HCT116 (cell line): ENCODE measurements around the gene HFE. TPM values are rescaled to one million over a fixed set of nuclear protein-coding genes. Genes with fewer than 3 reads are reported as not detected.
A peak's percentile ranks its signal among the peaks of the same experiment; 100 is the strongest.

ENCODE experiments used
- ATAC-seq: fragments of 200-7000 bp; cut with Tn5 transposase; 2 replicates; pipeline ENCODE4 v1.9.1; 2020; ENCODE audit warnings: mild to moderate bottlenecking, moderate library complexity
- BruUV-seq: library from RNA; stranded (reverse); fragments of 400-500 nt; replicated peaks from 2 replicates; lab custom pipeline; 2021; lab: Mats Ljungman, UMichigan
- CTCF ChIA-PET: fragments of 300-600 bp; sonication (Branson Sonifier 250); formaldehyde crosslinking; loops from one replicate; lab custom pipeline; 2021; ENCODE audit warnings: antibody characterized with exemption; lab: Charles Lee
- POLR2A ChIA-PET: fragments of 300-600, 350-600 bp; sonication (Branson Sonifier 250); formaldehyde crosslinking; loops from one replicate; lab custom pipeline; 2021; ENCODE audit warnings: antibody characterized with exemption; lab: Charles Lee
- RAD21 ChIA-PET, 2 experiments: fragments of 300-600 bp; sonication (Branson Sonifier 250); formaldehyde crosslinking; loops; one replicate each; lab custom pipeline; 2023; ENCODE audit warnings: low total read pairs in 2 of 2; ENCODE audit not compliant: uncharacterized antibody in 2 of 2, unreplicated experiment in 2 of 2, low non-redundant PET in 1 of 2; lab: Charles Lee
- DNase-seq: peaks from one replicate; pipeline ENCODE4 v3.0.0-alpha.2; 2010; ENCODE audit warnings: low read depth, low spot score
- H2AFZ ChIP-seq: fragments of 200-600 bp; shearing (Covaris generic), sonication (generic); 2 replicates; pipeline ENCODE4 v1.6.1; 2017; ENCODE audit warnings: low read depth, mixed run types, mixed read lengths, antibody characterized with exemption, low read length; ENCODE audit not compliant: poor library complexity, severe bottlenecking
- H3K27ac ChIP-seq: 2 replicates; pipeline ENCODE4 v1.5.1; 2012; ENCODE audit warnings: low read depth, low read length
- H3K27me3 ChIP-seq: fragments of 200-600 bp; sonication (generic); 2 replicates; pipeline ENCODE4 v1.6.1; 2016; ENCODE audit warnings: mixed run types, low read length, mixed read lengths; ENCODE audit not compliant: insufficient read depth
- H3K36me3 ChIP-seq, 2 experiments: fragments of 200-500 bp in 1 of 2; fragments of 200-600 bp in 1 of 2; sonication (Bioruptor generic) in 1 of 2; sonication (generic) in 1 of 2; 2 replicates each; pipeline versions ENCODE4 v1.5.1 to v1.6.1; 2014 to 2016; ENCODE audit warnings: low read length in 2 of 2, inconsistent platforms in 1 of 2, mixed read lengths in 1 of 2, mixed run types in 1 of 2; ENCODE audit not compliant: insufficient read depth in 2 of 2, control insufficient read depth in 1 of 2
- H3K4me1 ChIP-seq, 2 experiments: fragments of 200-600 bp in 1 of 2; sonication (generic) in 1 of 2; 2 replicates each; pipeline versions ENCODE4 v1.5.1 to v1.6.1; 2012 to 2017; ENCODE audit warnings: low read length in 2 of 2, inconsistent platforms in 1 of 2, mild to moderate bottlenecking in 1 of 2, mixed read lengths in 1 of 2, mixed run types in 1 of 2, moderate library complexity in 1 of 2; ENCODE audit not compliant: insufficient read depth in 2 of 2, control insufficient read depth in 1 of 2
- H3K4me2 ChIP-seq: fragments of 200-600 bp; sonication (generic); 2 replicates; pipeline ENCODE4 v1.6.1; 2017; ENCODE audit warnings: mixed run types, low read length, mixed read lengths
- H3K4me3 ChIP-seq, 2 experiments: fragments of 200-600 bp in 1 of 2; sonication (generic) in 1 of 2; replicated peaks in 1 of 2; 2 replicates each; pipeline ENCODE4 v1.5.1; 2011 to 2016; ENCODE audit warnings: low read length in 2 of 2, control low read depth in 1 of 2, low read depth in 1 of 2, mild to moderate bottlenecking in 1 of 2, mixed read lengths in 1 of 2, mixed run types in 1 of 2
- H3K79me2 ChIP-seq: fragments of 200-600 bp; sonication (generic); 2 replicates; pipeline ENCODE4 v1.6.1; 2017; ENCODE audit warnings: mild to moderate bottlenecking, mixed run types, low read length, moderate library complexity, mixed read lengths; ENCODE audit not compliant: insufficient read depth
- H3K9ac ChIP-seq: fragments of 200-600 bp; sonication (generic); 2 replicates; pipeline ENCODE4 v1.6.1; 2016; ENCODE audit warnings: low read length, mixed read lengths
- H3K9me2 ChIP-seq: fragments of 200-600 bp; sonication (generic), shearing (Covaris generic); 2 replicates; pipeline ENCODE4 v1.6.1; 2017; ENCODE audit warnings: mixed run types, mild to moderate bottlenecking, moderate library complexity; ENCODE audit not compliant: insufficient read depth
- H3K9me3 ChIP-seq, 2 experiments: fragments of 200-500 bp in 1 of 2; fragments of 200-600 bp in 1 of 2; sonication (Bioruptor generic) in 1 of 2; sonication (generic) in 1 of 2; 2 replicates each; pipeline ENCODE4 v1.6.1; 2014 to 2017; ENCODE audit warnings: low read length in 2 of 2, mixed read lengths in 2 of 2, inconsistent platforms in 1 of 2, low read depth in 1 of 2, mild to moderate bottlenecking in 1 of 2, mixed run types in 1 of 2, moderate library complexity in 1 of 2; ENCODE audit not compliant: control insufficient read depth in 1 of 2, insufficient read depth in 1 of 2
- H4K20me1 ChIP-seq: fragments of 200-600 bp; sonication (generic), shearing (Covaris generic); 2 replicates; pipeline ENCODE4 v1.6.1; 2017; ENCODE audit warnings: mixed run types, mild to moderate bottlenecking, moderate library complexity; ENCODE audit not compliant: insufficient read depth
- ATF3 ChIP-seq: IDR thresholded peaks from 2 replicates; pipeline ENCODE4 v1.6.1; 2012
- CBX3 ChIP-seq: IDR thresholded peaks from 2 replicates; pipeline ENCODE4 v1.6.1; 2012; ENCODE audit warnings: low read depth
- CEBPB ChIP-seq: IDR thresholded peaks from 2 replicates; pipeline ENCODE4 v1.6.1; 2012; ENCODE audit warnings: low read depth
- CTCF ChIP-seq, 3 experiments: fragments of 200-600 bp in 1 of 3; sonication (generic) in 1 of 3; IDR thresholded peaks in 2 of 3; conservative IDR thresholded peaks in 1 of 3; 2 replicates each; pipeline ENCODE4 v1.5.1; 2012 to 2017; ENCODE audit warnings: low read depth in 2 of 3, low read length in 2 of 3, antibody characterized with exemption in 1 of 3, borderline replicate concordance in 1 of 3, control low read depth in 1 of 3, mild to moderate bottlenecking in 1 of 3, mixed read lengths in 1 of 3, mixed run types in 1 of 3, moderate library complexity in 1 of 3; ENCODE audit not compliant: insufficient read depth in 1 of 3
- EGR1 ChIP-seq: IDR thresholded peaks from 2 replicates; pipeline ENCODE4 v1.6.1; 2012; ENCODE audit warnings: low read depth
- EZH2phosphoT487 ChIP-seq: fragments of 200-600 bp; IDR thresholded peaks from 2 replicates; pipeline ENCODE4 v1.6.1; 2018; ENCODE audit warnings: antibody characterized with exemption, borderline replicate concordance
- FOSL1 ChIP-seq: IDR thresholded peaks from 2 replicates; pipeline ENCODE4 v1.6.1; 2012; ENCODE audit warnings: low read depth
- JUND ChIP-seq: IDR thresholded peaks from 2 replicates; pipeline ENCODE4 v1.6.1; 2012
- MAX ChIP-seq: IDR thresholded peaks from 2 replicates; pipeline ENCODE4 v1.6.1; 2012
- POLR2AphosphoS5 ChIP-seq: IDR thresholded peaks from 2 replicates; pipeline ENCODE4 v1.6.1; 2011; ENCODE audit warnings: mild to moderate bottlenecking, low read depth, low read length, moderate library complexity
- SP1 ChIP-seq: IDR thresholded peaks from 2 replicates; pipeline ENCODE4 v1.6.1; 2012; ENCODE audit warnings: low read depth
- SRF ChIP-seq: IDR thresholded peaks from 2 replicates; pipeline ENCODE4 v1.6.1; 2012; ENCODE audit warnings: low read depth
- TCF7L2 ChIP-seq: IDR thresholded peaks from 2 replicates; pipeline ENCODE4 v1.7.0; 2011; ENCODE audit warnings: borderline replicate concordance, inconsistent platforms; ENCODE audit not compliant: insufficient read depth, insufficient read length; ENCODE audit errors: extremely low read depth
- YY1 ChIP-seq: IDR thresholded peaks from 2 replicates; pipeline ENCODE4 v1.6.1; 2011; ENCODE audit warnings: low read length, low read depth, moderate library complexity, mild to moderate bottlenecking; ENCODE audit not compliant: insufficient replicate concordance; ENCODE audit errors: extremely low read depth
- ZFX ChIP-seq: fragments of 450-650 bp; IDR thresholded peaks from 2 replicates; pipeline ENCODE4 v1.6.1; 2017
- ZNF274 ChIP-seq: fragments of 200-500 bp; sonication (Bioruptor generic); IDR thresholded peaks from 2 replicates; pipeline ENCODE4 v1.6.1; 2014; ENCODE audit warnings: mild to moderate bottlenecking, low read depth, low read length, inconsistent platforms
- intact Hi-C: fragments of 100-400 bp; cut with micrococcal nuclease; formaldehyde crosslinking; loops from 2 replicates; pipeline ENCODE4 v1.10.0; 2022
- total RNA-seq: library from RNA; stranded (reverse); gene quantifications from one replicate; pipeline ENCODE4 v1.2.1, GENCODE V29; 2021; ENCODE audit not compliant: unreplicated experiment

HFE gene
- total RNA-seq, 1 experiment from 2014 or later = 9.8 TPM

GRCh38 chr6:26122402-26122792 is 35.2 kb downstream of the HFE start:
- POLR2A ChIA-PET = interaction anchor here (1.4 to 7.0 kb wide), 17 partner anchors 9 to 1771 kb away, joined by 6 to 571 read pairs (median 41); partner anchors contain the start of gene HFE
- Histone ChIP-seq H3K4me3 (peak overlapping the region; percentile 30 to 70), H2AFZ (no peak overlapping the region), H3K9ac (peak overlapping the region; percentile 94), H3K27me3 (no peaks in the 10 kb centered on the region), H3K79me2 (peaks cover 23% of the 10 kb centered on the region), H4K20me1 (no peaks in the 10 kb centered on the region), H3K27ac (peak overlapping the region; percentile 99), H3K9me3 (no peaks in the 10 kb centered on the region), H3K9me2 (no peaks in the 10 kb centered on the region), H3K4me1 (peaks cover 47 to 69% of the 10 kb centered on the region in 2 experiments), H3K36me3 (no peaks in the 10 kb centered on the region; a peak in 1 of 4 replicates), H3K4me2 (peak overlapping the region; percentile 82)
- intact Hi-C loops = loop anchor here (1.0 to 2.0 kb wide), 2 partner anchors 19 to 96 kb away; a partner anchor contains a TSS
- DNase-seq (no peak), ATAC-seq (no peak)
- CTCF ChIA-PET = no interaction called here
- TF ChIP-seq CBX3 (no peak), MAX (no peak), POLR2AphosphoS5 (no peak), FOSL1 (no peak), EGR1 (no peak), CTCF (IDR thresholded peaks at IDR 0.05 in 2 of 3, conservative IDR thresholded peaks at IDR 0.05 in 1 of 3; ENCODE audit: borderline replicate concordance in 1 of 3, insufficient read depth in 1 of 3, low read depth in 2 of 3, low read length in 2 of 3) (no peak), ZFX (no peak), SRF (no peak), ATF3 (no peak), EZH2phosphoT487 (no peak), JUND (no peak), SP1 (no peak), YY1 (no peak), TCF7L2 (no peak), CEBPB (no peak), ZNF274 (no peak)
- no TSS peak for BruUV-seq
- RAD21 ChIA-PET = no interaction called here
